Ascending aorta (tissue), 2 donors: ENCODE measurements around the gene CDH13. TPM values are rescaled to one million over a fixed set of nuclear protein-coding genes. Genes with fewer than 3 reads are reported as not detected.
A peak's percentile ranks its signal among the peaks of the same experiment; 100 is the strongest.

ENCODE experiments used
- DNase-seq, 2 donors: peaks; one replicate each; pipeline ENCODE4 v3.0.0-alpha.2; 2019; ENCODE audit warnings: low spot score in 2 of 2
- H3K27ac ChIP-seq, 2 donors: fragments of 200-600 bp; sonication (generic); one replicate each; pipeline ENCODE4 v1.5.1; 2016 to 2017; ENCODE audit warnings: mild to moderate bottlenecking in 1 of 2
- H3K27me3 ChIP-seq: fragments of 200-600 bp; sonication (generic); one replicate; pipeline ENCODE4 v1.5.1; 2017
- H3K36me3 ChIP-seq, 2 donors: fragments of 200-600 bp; sonication (generic); one replicate each; pipeline ENCODE4 v1.5.1; 2016
- H3K4me1 ChIP-seq, 2 donors: fragments of 200-600 bp; sonication (generic); one replicate each; pipeline ENCODE4 v1.5.1; 2016 to 2017; ENCODE audit warnings: mild to moderate bottlenecking in 1 of 2
- H3K4me3 ChIP-seq, 2 donors: fragments of 200-600 bp; sonication (generic); one replicate each; pipeline ENCODE4 v1.5.1; 2016 to 2017; ENCODE audit warnings: mild to moderate bottlenecking in 1 of 2
- H3K9me3 ChIP-seq, 2 donors: fragments of 200-600 bp; sonication (generic); one replicate each; pipeline ENCODE4 v1.5.1; 2016
- intact Hi-C: fragments of 100-400 bp; cut with DNase I; formaldehyde crosslinking; loops from one replicate; pipeline ENCODE4 v1.15.1; 2023
- total RNA-seq: library from RNA; depleted of rRNA; stranded (reverse); fragments of >200 nt; gene quantifications from one replicate; pipeline ENCODE4 v1.1.0, GENCODE V29; 2016
- TF ChIP-seq, protein P1 (sequence below), 3 experiments: fragments of 200-600 bp in 2 of 3; fragments of 450-650 bp in 1 of 3; sonication (generic) in 2 of 3; IDR thresholded peaks; one replicate each; pipeline ENCODE4 v1.5.1; 2016 to 2019; ENCODE audit warnings: antibody characterized with exemption in 3 of 3, mild to moderate bottlenecking in 1 of 3, moderate library complexity in 1 of 3

The CDH13 gene
- 160 TPM for total RNA-seq

GRCh38 chr16:82626791-82627261, at the start of gene CDH13:
Gene CDH13, plus strand, starts transcription at chr16:82626969.
- peaks cover 5 to 28% of the 10 kb centered on the region in 2 donors for H3K4me1 ChIP-seq
- intact Hi-C loops: loop anchor here (2.0 to 5.0 kb wide), 2 partner anchors 22 to 440 kb away; no protein-coding TSS in a partner anchor
- H3K9me3 ChIP-seq: no peaks in the 10 kb centered on the region
- peak in 1 of 2 donors; percentile 81 for DNase-seq
- no peaks in the 10 kb centered on the region for H3K36me3 ChIP-seq
- peak within 1 kb of the TSS; percentile 69 to 94 for H3K4me3 ChIP-seq
- TF ChIP-seq, protein P1, sequence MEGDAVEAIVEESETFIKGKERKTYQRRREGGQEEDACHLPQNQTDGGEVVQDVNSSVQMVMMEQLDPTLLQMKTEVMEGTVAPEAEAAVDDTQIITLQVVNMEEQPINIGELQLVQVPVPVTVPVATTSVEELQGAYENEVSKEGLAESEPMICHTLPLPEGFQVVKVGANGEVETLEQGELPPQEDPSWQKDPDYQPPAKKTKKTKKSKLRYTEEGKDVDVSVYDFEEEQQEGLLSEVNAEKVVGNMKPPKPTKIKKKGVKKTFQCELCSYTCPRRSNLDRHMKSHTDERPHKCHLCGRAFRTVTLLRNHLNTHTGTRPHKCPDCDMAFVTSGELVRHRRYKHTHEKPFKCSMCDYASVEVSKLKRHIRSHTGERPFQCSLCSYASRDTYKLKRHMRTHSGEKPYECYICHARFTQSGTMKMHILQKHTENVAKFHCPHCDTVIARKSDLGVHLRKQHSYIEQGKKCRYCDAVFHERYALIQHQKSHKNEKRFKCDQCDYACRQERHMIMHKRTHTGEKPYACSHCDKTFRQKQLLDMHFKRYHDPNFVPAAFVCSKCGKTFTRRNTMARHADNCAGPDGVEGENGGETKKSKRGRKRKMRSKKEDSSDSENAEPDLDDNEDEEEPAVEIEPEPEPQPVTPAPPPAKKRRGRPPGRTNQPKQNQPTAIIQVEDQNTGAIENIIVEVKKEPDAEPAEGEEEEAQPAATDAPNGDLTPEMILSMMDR (IDR thresholded peaks at IDR 0.05): no peak
- peak within 1 kb of the TSS; percentile 94 to 97 for H3K27ac ChIP-seq
- no peaks in the 10 kb centered on the region for H3K27me3 ChIP-seq

DNA sequence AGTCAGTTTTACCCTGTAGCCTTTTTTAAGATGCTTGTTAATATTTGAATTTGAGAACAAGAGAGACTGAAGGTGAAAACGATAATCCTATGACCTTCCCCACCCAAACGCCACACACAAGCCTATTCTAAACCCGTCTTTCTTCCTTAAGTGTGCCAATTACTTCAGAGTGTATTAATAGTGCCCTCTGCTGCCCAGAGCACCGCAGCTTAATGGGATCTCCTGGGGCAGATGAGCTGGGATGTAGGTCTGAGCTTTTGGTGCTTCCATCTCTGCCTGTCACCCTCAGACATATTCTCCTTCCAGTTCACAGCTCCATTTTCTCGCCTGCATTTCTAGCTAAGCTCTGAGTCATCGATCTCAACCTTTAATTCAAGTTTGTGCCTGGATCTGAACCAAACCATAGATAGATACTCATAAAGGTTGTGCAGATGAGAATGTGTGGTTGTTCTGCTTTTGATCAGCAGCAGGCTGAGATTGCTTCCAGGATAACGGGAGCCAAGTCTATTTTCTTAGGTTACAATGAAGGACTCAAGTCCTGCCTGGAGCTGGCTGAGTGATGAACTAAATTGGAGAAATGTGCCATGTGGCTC, 46.4 kb upstream of the CDH13 start:
- intact Hi-C loops: loop anchor here (2.0 kb wide), 1 partner anchor 318 kb away; no protein-coding TSS in a partner anchor

DNA sequence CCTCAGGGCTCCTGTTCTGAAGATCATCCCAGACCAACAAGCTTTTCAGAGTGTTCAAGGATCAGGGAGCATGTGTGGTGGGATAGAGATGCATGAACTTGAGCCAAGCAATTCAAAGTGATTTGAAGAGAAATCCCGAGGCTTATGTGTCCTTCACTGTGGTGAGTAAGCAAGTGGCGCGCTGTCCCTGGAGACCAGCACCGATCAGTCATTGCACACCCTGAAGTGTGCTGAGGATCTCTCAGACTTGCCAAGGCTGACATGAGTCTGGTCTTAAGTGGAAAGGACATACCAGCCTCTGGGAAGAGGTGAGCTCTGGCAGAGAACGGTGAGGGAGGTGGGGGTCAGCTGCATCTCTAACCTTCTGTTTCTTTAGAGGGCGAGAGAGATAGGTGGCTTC, 43.8 kb upstream of the CDH13 start:
- no peaks in the 10 kb centered on the region for H3K36me3 ChIP-seq
- DNase-seq: no peak
- TF ChIP-seq, protein P1 (IDR thresholded peaks at IDR 0.05): no peak
- H3K27ac ChIP-seq: no peak overlapping the region
- no peaks in the 10 kb centered on the region for H3K9me3 ChIP-seq
- intact Hi-C loops: no loop called here
- H3K4me1 ChIP-seq: no peaks in the 10 kb centered on the region
- H3K27me3 ChIP-seq: no peaks in the 10 kb centered on the region
- H3K4me3 ChIP-seq: no peak overlapping the region

More for the DNA sequence above, 46.4 kb upstream of the CDH13 start:
- H3K36me3 ChIP-seq: no peaks in the 10 kb centered on the region
- no peak overlapping the region for H3K4me3 ChIP-seq
- H3K4me1 ChIP-seq: no peaks in the 10 kb centered on the region
- no peak overlapping the region for H3K27ac ChIP-seq
- TF ChIP-seq, protein P1 (IDR thresholded peaks at IDR 0.05): peak in 1 of 3 experiments; percentile 57
- H3K9me3 ChIP-seq: no peaks in the 10 kb centered on the region
- DNase-seq: no peak
- H3K27me3 ChIP-seq: no peaks in the 10 kb centered on the region

DNA sequence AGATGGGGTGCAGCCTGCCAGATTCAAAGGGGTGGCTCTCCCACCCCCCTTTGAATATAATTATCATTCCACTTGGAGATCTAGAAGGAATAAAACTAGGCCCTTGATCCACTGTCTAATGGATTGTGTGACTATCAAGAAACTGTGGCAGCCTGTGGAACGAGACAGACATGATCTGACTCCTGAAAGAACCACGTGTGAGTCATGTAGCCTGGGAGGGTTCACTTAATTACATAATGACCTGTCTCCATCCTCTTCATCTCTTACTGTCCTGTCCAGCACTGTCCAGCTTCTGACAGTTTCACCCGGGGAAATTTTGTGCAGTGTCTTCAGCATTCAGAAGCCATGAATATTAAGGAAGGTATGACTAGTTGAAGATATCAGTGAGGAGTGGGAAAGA, 43.3 kb upstream of the CDH13 start:
- Histone ChIP-seq H3K4me3 (no peak overlapping the region), H3K4me1 (no peaks in the 10 kb centered on the region), H3K27ac (no peak overlapping the region), H3K9me3 (no peaks in the 10 kb centered on the region), H3K27me3 (no peaks in the 10 kb centered on the region), H3K36me3 (no peaks in the 10 kb centered on the region)
- TF ChIP-seq, protein P1 (IDR thresholded peaks at IDR 0.05): no peak
- DNase-seq: no peak
- intact Hi-C loops: no loop called here

DNA sequence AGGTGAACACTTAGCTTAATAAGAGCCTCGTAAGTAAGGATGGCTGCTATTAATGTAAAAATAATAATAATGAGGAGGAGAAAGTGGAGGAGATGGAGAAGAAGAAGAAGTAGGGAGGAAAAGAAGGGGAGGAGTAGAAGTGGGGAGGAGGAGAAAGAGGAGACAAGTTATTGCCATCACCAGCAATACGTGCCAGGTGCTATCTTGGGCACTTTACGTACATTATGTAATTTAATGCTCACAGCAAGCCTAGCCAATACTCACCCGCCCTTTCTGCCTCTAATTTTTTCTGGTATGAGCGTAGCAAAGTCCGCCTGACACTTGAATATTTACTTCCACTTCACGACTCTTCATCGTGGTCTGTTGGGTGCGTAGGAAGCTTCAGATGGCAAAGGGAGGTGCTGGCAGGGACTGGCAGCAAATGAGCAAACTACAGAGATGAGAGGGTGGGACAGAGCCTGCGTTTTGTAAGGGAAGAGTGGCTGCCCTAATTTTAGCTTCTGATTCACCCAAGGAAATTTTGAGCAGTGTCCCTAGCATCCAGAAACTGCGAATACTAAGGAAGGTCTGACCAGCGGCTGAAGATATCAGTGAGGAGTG, 42.1 kb upstream of the CDH13 start:
- Histone ChIP-seq H3K4me3 (no peak overlapping the region), H3K27ac (no peak overlapping the region), H3K27me3 (no peaks in the 10 kb centered on the region), H3K9me3 (no peaks in the 10 kb centered on the region), H3K4me1 (no peaks in the 10 kb centered on the region), H3K36me3 (no peaks in the 10 kb centered on the region)
- TF ChIP-seq, protein P1 (IDR thresholded peaks at IDR 0.05): no peak
- no peak for DNase-seq
- intact Hi-C loops: no loop called here
